GM21737 (cell line): Measurements from ENCODE around the gene SRM.
"Not testable (repeated sequence)": the region's sequence is repeated elsewhere in the genome, so short reads cannot be mapped to it uniquely, and the experiment has no call there.

ENCODE experiments used
- ATAC-seq: cut with Tn5 transposase; IDR thresholded peaks from one replicate; pipeline ENCODE4 v1.9.1; 2021; ENCODE audit warnings: mild to moderate bottlenecking, moderate library complexity; ENCODE audit not compliant: unreplicated experiment

The SRM gene

GRCh38 chr1:11065796-11066195 lies 6.0 kb upstream of the SRM start:
- no peak for ATAC-seq

- ATAC-seq = no peak
Observed at GRCh38 chr1:11064942-11065341, 5.1 kb upstream of the SRM start.

- not testable (repeated sequence) for ATAC-seq
Observed at GRCh38 chr1:11063937-11064537, 4.2 kb upstream of the SRM start.

GRCh38 chr1:11062965-11063401 lies 3.2 kb upstream of the SRM start:
- ATAC-seq = no peak

- no peak for ATAC-seq
Observed at GRCh38 chr1:11061652-11062365, 2.0 kb upstream of the SRM start.

- peak; percentile 23 for ATAC-seq
Observed at GRCh38 chr1:11059155-11059967, 457 bp downstream of the SRM start.

- ATAC-seq = no peak
Observed at GRCh38 chr1:11058595-11059154, 1.1 kb downstream of the SRM start.

- no peak for ATAC-seq
Observed at GRCh38 chr1:11058026-11058425, 1.8 kb downstream of the SRM start.

- no peak for ATAC-seq
Observed at GRCh38 chr1:11057477-11057876, 2.3 kb downstream of the SRM start.

- no peak for ATAC-seq
Observed at GRCh38 chr1:11056504-11056903, 3.3 kb downstream of the SRM start.

GRCh38 chr1:11055676-11056075 lies 4.1 kb downstream of the SRM start:
- no peak for ATAC-seq

GRCh38 chr1:11054666-11055065 lies 5.2 kb downstream of the SRM start:
- ATAC-seq = no peak

GRCh38 chr1:11054181-11054580 lies 5.6 kb downstream of the SRM start:
- no peak for ATAC-seq

GRCh38 chr1:11053758-11054137 lies 6.1 kb downstream of the SRM start:
- no peak for ATAC-seq

- ATAC-seq = no peak
Observed at GRCh38 chr1:11052839-11053757, 6.7 kb downstream of the SRM start.

- no peak for ATAC-seq
Observed at GRCh38 chr1:11051781-11052511, 7.9 kb downstream of the SRM start.

GRCh38 chr1:11051121-11051520 lies 8.7 kb downstream of the SRM start:
- not testable (repeated sequence) for ATAC-seq

- no peak for ATAC-seq
Observed at GRCh38 chr1:11046625-11047365, 13.0 kb downstream of the SRM start, which contains the start of gene MASP2. TSS of gene MASP2 (minus strand) at chr1:11047239. CDS start at chr1:11047207, 32 bp downstream.

- no peak for ATAC-seq
Observed at GRCh38 chr1:11046270-11046566, 13.6 kb downstream of the SRM start.
